SK-N-MC (cell line): ENCODE results near the gene DPP10.

ENCODE experiments used
- EZH2 ChIP-seq: fragments of 200-600 bp; sonication (generic); IDR thresholded peaks from one replicate; pipeline ENCODE4 v1.6.1; 2017; ENCODE audit warnings: antibody characterized with exemption
- POLR2AphosphoS5 ChIP-seq: IDR thresholded peaks from 2 replicates; pipeline ENCODE4 v1.6.1; 2012; ENCODE audit warnings: mild to moderate bottlenecking, low read depth, low read length, borderline replicate concordance

GRCh38 chr2:114821055-114821454 is 378.6 kb downstream of the DPP10 start:
- TF ChIP-seq EZH2: no peak
- TF ChIP-seq POLR2AphosphoS5: no peak
